ENCODE results near the gene ZNF205. TPM values are rescaled to one million over a fixed set of nuclear protein-coding genes. Genes with fewer than 3 reads are reported as not detected.

Gene ZNF205
- total RNA-seq, 1 experiment from 2014 or later: 17.0 TPM

DNA sequence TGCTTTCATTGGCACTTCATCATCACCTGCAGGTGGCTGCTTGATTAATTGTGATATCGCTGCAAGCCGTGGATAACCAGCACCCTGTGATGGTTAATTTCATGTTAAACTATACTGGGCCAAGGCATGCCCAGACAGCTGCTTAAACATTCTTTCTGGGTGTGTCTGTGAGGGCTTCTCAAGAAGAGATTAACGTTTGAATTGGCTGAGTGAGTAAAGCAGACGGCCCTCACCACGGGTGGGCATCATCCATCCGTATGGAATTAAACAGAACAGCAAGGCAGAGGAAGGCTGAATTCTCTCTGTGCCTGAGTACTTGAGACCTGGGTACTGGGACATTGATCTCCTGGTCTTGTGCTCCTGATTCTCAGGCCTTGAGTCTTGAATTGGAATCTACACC lies 15.4 kb downstream of the ZNF205 start:
- H3K27me3 ChIP-seq (ENCODE audit: insufficient read depth, low read length): no peaks in the 10 kb centered on the region
- no peak overlapping the region for H3K4me3 ChIP-seq (replicated peaks in 1 of 2; ENCODE audit: low read depth in 1 of 2, low read length in 2 of 2)
- no peak overlapping the region for H3K27ac ChIP-seq (ENCODE audit: low read depth, low read length)
- ChIA-PET RAD21 (ENCODE audit: low non-redundant PET in 1 of 2, low total read pairs in 2 of 2, uncharacterized antibody in 2 of 2, unreplicated experiment in 2 of 2) (no interaction called here), CTCF (interaction anchor here (1.1 kb wide), 1 partner anchor 96 kb away, joined by 3 read pairs; no protein-coding TSS in a partner anchor), POLR2A (no interaction called here)
- H3K9me2 ChIP-seq (ENCODE audit: insufficient read depth): no peaks in the 10 kb centered on the region
- peaks cover 5% of the 10 kb centered on the region for H3K79me2 ChIP-seq (ENCODE audit: insufficient read depth, low read length)
- no peak overlapping the region for H2AFZ ChIP-seq (ENCODE audit: low read depth, low read length, poor library complexity, severe bottlenecking)
- TF ChIP-seq, protein P1, sequence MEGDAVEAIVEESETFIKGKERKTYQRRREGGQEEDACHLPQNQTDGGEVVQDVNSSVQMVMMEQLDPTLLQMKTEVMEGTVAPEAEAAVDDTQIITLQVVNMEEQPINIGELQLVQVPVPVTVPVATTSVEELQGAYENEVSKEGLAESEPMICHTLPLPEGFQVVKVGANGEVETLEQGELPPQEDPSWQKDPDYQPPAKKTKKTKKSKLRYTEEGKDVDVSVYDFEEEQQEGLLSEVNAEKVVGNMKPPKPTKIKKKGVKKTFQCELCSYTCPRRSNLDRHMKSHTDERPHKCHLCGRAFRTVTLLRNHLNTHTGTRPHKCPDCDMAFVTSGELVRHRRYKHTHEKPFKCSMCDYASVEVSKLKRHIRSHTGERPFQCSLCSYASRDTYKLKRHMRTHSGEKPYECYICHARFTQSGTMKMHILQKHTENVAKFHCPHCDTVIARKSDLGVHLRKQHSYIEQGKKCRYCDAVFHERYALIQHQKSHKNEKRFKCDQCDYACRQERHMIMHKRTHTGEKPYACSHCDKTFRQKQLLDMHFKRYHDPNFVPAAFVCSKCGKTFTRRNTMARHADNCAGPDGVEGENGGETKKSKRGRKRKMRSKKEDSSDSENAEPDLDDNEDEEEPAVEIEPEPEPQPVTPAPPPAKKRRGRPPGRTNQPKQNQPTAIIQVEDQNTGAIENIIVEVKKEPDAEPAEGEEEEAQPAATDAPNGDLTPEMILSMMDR (IDR thresholded peaks at IDR 0.05 in 2 of 3, conservative IDR thresholded peaks at IDR 0.05 in 1 of 3; ENCODE audit: borderline replicate concordance in 1 of 3, insufficient read depth in 1 of 3, low read depth in 2 of 3, low read length in 2 of 3): no peak
- TF ChIP-seq, protein P2, sequence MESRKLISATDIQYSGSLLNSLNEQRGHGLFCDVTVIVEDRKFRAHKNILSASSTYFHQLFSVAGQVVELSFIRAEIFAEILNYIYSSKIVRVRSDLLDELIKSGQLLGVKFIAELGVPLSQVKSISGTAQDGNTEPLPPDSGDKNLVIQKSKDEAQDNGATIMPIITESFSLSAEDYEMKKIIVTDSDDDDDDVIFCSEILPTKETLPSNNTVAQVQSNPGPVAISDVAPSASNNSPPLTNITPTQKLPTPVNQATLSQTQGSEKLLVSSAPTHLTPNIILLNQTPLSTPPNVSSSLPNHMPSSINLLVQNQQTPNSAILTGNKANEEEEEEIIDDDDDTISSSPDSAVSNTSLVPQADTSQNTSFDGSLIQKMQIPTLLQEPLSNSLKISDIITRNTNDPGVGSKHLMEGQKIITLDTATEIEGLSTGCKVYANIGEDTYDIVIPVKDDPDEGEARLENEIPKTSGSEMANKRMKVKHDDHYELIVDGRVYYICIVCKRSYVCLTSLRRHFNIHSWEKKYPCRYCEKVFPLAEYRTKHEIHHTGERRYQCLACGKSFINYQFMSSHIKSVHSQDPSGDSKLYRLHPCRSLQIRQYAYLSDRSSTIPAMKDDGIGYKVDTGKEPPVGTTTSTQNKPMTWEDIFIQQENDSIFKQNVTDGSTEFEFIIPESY (IDR thresholded peaks at IDR 0.05; ENCODE audit: extremely low read depth, insufficient replicate concordance, low read length): no peak
- TF ChIP-seq ELF1 (IDR thresholded peaks at IDR 0.05; ENCODE audit: borderline replicate concordance, low read depth) (no peak), EZH2 (IDR thresholded peaks at IDR 0.05) (no peak), POLR2AphosphoS5 (IDR thresholded peaks at IDR 0.05; ENCODE audit: low read depth, low read length) (no peak), EGR1 (IDR thresholded peaks at IDR 0.05; ENCODE audit: low read depth) (no peak), SIN3A (IDR thresholded peaks at IDR 0.05; ENCODE audit: low read depth) (no peak), ZFX (IDR thresholded peaks at IDR 0.05) (no peak), CBX3 (IDR thresholded peaks at IDR 0.05; ENCODE audit: low read depth) (no peak), TCF7L2 (IDR thresholded peaks at IDR 0.05; ENCODE audit: borderline replicate concordance, extremely low read depth, insufficient read depth, insufficient read length) (no peak)
- TF ChIP-seq, protein P3, sequence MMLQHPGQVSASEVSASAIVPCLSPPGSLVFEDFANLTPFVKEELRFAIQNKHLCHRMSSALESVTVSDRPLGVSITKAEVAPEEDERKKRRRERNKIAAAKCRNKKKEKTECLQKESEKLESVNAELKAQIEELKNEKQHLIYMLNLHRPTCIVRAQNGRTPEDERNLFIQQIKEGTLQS (IDR thresholded peaks at IDR 0.05): no peak
- TF ChIP-seq, protein P4, sequence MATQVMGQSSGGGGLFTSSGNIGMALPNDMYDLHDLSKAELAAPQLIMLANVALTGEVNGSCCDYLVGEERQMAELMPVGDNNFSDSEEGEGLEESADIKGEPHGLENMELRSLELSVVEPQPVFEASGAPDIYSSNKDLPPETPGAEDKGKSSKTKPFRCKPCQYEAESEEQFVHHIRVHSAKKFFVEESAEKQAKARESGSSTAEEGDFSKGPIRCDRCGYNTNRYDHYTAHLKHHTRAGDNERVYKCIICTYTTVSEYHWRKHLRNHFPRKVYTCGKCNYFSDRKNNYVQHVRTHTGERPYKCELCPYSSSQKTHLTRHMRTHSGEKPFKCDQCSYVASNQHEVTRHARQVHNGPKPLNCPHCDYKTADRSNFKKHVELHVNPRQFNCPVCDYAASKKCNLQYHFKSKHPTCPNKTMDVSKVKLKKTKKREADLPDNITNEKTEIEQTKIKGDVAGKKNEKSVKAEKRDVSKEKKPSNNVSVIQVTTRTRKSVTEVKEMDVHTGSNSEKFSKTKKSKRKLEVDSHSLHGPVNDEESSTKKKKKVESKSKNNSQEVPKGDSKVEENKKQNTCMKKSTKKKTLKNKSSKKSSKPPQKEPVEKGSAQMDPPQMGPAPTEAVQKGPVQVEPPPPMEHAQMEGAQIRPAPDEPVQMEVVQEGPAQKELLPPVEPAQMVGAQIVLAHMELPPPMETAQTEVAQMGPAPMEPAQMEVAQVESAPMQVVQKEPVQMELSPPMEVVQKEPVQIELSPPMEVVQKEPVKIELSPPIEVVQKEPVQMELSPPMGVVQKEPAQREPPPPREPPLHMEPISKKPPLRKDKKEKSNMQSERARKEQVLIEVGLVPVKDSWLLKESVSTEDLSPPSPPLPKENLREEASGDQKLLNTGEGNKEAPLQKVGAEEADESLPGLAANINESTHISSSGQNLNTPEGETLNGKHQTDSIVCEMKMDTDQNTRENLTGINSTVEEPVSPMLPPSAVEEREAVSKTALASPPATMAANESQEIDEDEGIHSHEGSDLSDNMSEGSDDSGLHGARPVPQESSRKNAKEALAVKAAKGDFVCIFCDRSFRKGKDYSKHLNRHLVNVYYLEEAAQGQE (IDR thresholded peaks at IDR 0.05; ENCODE audit: low read depth): no peak
- H3K9me3 ChIP-seq (ENCODE audit: control insufficient read depth in 1 of 2, insufficient read depth in 1 of 2, low read depth in 1 of 2, low read length in 2 of 2): no peaks in the 10 kb centered on the region
- no peak overlapping the region for H3K4me2 ChIP-seq (ENCODE audit: low read length)
- ATAC-seq (no peak), DNase-seq (ENCODE audit: low read depth, low spot score) (no peak)
- H4K20me1 ChIP-seq (ENCODE audit: insufficient read depth): no peaks in the 10 kb centered on the region
- H3K9ac ChIP-seq (ENCODE audit: low read length): no peak overlapping the region
- H3K4me1 ChIP-seq (ENCODE audit: control insufficient read depth in 1 of 2, insufficient read depth in 2 of 2, low read length in 2 of 2): peaks cover 21 to 40% of the 10 kb centered on the region in 2 experiments
- no TSS peak for BruUV-seq (replicated peaks)
- peaks cover 0 to 6% of the 10 kb centered on the region in 2 experiments; a peak in 2 of 4 replicates for H3K36me3 ChIP-seq (ENCODE audit: control insufficient read depth in 1 of 2, insufficient read depth in 2 of 2, low read length in 2 of 2)
- intact Hi-C loops (cut with micrococcal nuclease): loop anchor here (2.0 kb wide), 1 partner anchor 69 kb away; no protein-coding TSS in a partner anchor
